ENCODE measurements around the gene COL18A1. TPM values are rescaled to one million over a fixed set of nuclear protein-coding genes. Genes with fewer than 3 reads are reported as not detected.

The COL18A1 gene
- total and polyA plus RNA-seq, 4 donors: 44.9 to 308 (median 232) TPM

DNA sequence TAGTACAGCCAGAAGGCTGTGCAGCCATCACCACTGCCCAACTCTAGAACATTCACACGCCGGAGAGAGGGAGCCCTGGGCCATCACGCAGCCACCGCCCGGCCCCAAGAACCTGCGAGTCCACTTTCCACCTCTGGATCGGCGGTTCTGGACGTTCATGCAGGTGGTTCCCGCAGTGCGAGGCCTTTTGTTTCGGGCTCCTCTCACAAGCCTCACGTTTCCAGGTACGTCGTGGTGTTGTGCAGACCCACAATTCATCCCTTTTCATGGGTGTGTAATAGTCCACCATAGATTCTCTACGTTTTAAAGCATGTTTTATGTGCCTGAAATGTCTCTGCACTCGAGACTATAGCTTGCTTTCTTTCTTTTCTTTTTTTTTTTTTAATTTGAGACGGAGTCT, 23.6 kb downstream of the COL18A1 start:
- WGBS: 93% methylated on average over 18 of the region's 18 CpGs
- H3K4me3 ChIP-seq (ENCODE audit: low read depth in 1 of 3, low read length in 3 of 3): no peak overlapping the region
- no peaks in the 10 kb centered on the region for H3K36me3 ChIP-seq (ENCODE audit: control insufficient read depth in 4 of 4, insufficient read depth in 3 of 4, low read depth in 1 of 4, low read length in 3 of 4)
- no peak overlapping the region for H3K27ac ChIP-seq (ENCODE audit: low read depth in 1 of 2, low read length in 2 of 2)
- H3K9ac ChIP-seq (ENCODE audit: low read depth in 1 of 2, low read length in 2 of 2): no peak overlapping the region
- no peak for DNase-seq (ENCODE audit: low spot score)
- no peaks in the 10 kb centered on the region for H3K9me3 ChIP-seq (ENCODE audit: control insufficient read depth in 4 of 4, low read length in 3 of 4)
- H3K4me1 ChIP-seq (ENCODE audit: control insufficient read depth in 4 of 4, insufficient read depth in 4 of 4, low read length in 3 of 4): peaks cover 0 to 3% (median 0%) of the 10 kb centered on the region in 4 donors
- no peak for TF ChIP-seq EGR1 (IDR thresholded peaks at IDR 0.05; ENCODE audit: low read depth in 2 of 2)
- TF ChIP-seq YY1 (IDR thresholded peaks at IDR 0.05): no peak
- TF ChIP-seq TAF1 (conservative IDR thresholded peaks at IDR 0.05): no peak
- TF ChIP-seq NR2F2 (IDR thresholded peaks at IDR 0.05): no peak
- no peaks in the 10 kb centered on the region for H3K27me3 ChIP-seq (ENCODE audit: control insufficient read depth in 4 of 4, insufficient read depth in 4 of 4, low read length in 3 of 4)

GRCh38 chr21:45429221-45430175, 24.5 kb downstream of the COL18A1 start:
- H3K27ac ChIP-seq (ENCODE audit: low read depth in 1 of 2, low read length in 2 of 2): no peak overlapping the region
- no peaks in the 10 kb centered on the region for H3K9me3 ChIP-seq (ENCODE audit: control insufficient read depth in 4 of 4, low read length in 3 of 4)
- no peak overlapping the region for H3K9ac ChIP-seq (ENCODE audit: low read depth in 1 of 2, low read length in 2 of 2)
- no peaks in the 10 kb centered on the region for H3K27me3 ChIP-seq (ENCODE audit: control insufficient read depth in 4 of 4, insufficient read depth in 4 of 4, low read length in 3 of 4)
- no peaks in the 10 kb centered on the region for H3K36me3 ChIP-seq (ENCODE audit: control insufficient read depth in 4 of 4, insufficient read depth in 3 of 4, low read depth in 1 of 4, low read length in 3 of 4)
- no peak for TF ChIP-seq YY1 (IDR thresholded peaks at IDR 0.05)
- TF ChIP-seq EGR1 (IDR thresholded peaks at IDR 0.05; ENCODE audit: low read depth in 2 of 2): no peak
- no peak for TF ChIP-seq REST (IDR thresholded peaks at IDR 0.05)
- TF ChIP-seq, protein P1, sequence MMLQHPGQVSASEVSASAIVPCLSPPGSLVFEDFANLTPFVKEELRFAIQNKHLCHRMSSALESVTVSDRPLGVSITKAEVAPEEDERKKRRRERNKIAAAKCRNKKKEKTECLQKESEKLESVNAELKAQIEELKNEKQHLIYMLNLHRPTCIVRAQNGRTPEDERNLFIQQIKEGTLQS (IDR thresholded peaks at IDR 0.05): no peak
- TF ChIP-seq RAD21 (IDR thresholded peaks at IDR 0.05): no peak
- TF ChIP-seq, protein P2, sequence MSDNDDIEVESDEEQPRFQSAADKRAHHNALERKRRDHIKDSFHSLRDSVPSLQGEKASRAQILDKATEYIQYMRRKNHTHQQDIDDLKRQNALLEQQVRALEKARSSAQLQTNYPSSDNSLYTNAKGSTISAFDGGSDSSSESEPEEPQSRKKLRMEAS (IDR thresholded peaks at IDR 0.05): no peak
- no peak for TF ChIP-seq CTCF (IDR thresholded peaks at IDR 0.05; ENCODE audit: low read depth, low read length, missing input control)
- TF ChIP-seq SP1 (IDR thresholded peaks at IDR 0.05): no peak
- TF ChIP-seq FOXA2 (IDR thresholded peaks at IDR 0.05): no peak
- no peak for TF ChIP-seq HNF4A (conservative IDR thresholded peaks at IDR 0.05)
- TF ChIP-seq TAF1 (conservative IDR thresholded peaks at IDR 0.05): no peak
- TF ChIP-seq RXRA (IDR thresholded peaks at IDR 0.05): no peak
- no peak for TF ChIP-seq JUND (IDR thresholded peaks at IDR 0.05)
- peaks cover 0 to 3% (median 0%) of the 10 kb centered on the region in 4 donors for H3K4me1 ChIP-seq (ENCODE audit: control insufficient read depth in 4 of 4, insufficient read depth in 4 of 4, low read length in 3 of 4)
- WGBS: 95% methylated on average over 32 of the region's 32 CpGs
- H3K4me3 ChIP-seq (ENCODE audit: low read depth in 1 of 3, low read length in 3 of 3): no peak overlapping the region
- no peak for DNase-seq (ENCODE audit: low spot score)

Measured in liver (tissue), 9 donors.